ENCODE results near the gene ADAM12.

The ADAM12 gene

GRCh38 chr10:126157189-126157588 is 231.1 kb downstream of the ADAM12 start:
- Histone ChIP-seq H3K9me3 (no peaks in the 10 kb centered on the region), H3K27me3 (no peaks in the 10 kb centered on the region), H3K27ac (no peak overlapping the region), H3K36me3 (no peaks in the 10 kb centered on the region), H3K4me3 (ENCODE audit: low read depth in 1 of 2, low read length in 1 of 2) (no peak overlapping the region), H3K4me1 (ENCODE audit: control insufficient read depth in 1 of 2, insufficient read depth in 1 of 2, low read depth in 1 of 2, low read length in 1 of 2) (no peaks in the 10 kb centered on the region)
- no peak for TF ChIP-seq CTCF (IDR thresholded peaks at IDR 0.05)

- no peaks in the 10 kb centered on the region for H3K27me3 ChIP-seq
Measured at GRCh38 chr10:126156503-126156902, 231.8 kb downstream of the ADAM12 start.

GRCh38 chr10:126156012-126156411 is 232.3 kb downstream of the ADAM12 start:
- Histone ChIP-seq H3K4me3 (ENCODE audit: low read depth in 1 of 2, low read length in 1 of 2) (no peak overlapping the region), H3K27me3 (no peaks in the 10 kb centered on the region), H3K36me3 (no peaks in the 10 kb centered on the region), H3K27ac (no peak overlapping the region), H3K9me3 (no peaks in the 10 kb centered on the region), H3K4me1 (ENCODE audit: control insufficient read depth in 1 of 2, insufficient read depth in 1 of 2, low read depth in 1 of 2, low read length in 1 of 2) (no peaks in the 10 kb centered on the region)
- TF ChIP-seq CTCF (IDR thresholded peaks at IDR 0.05): no peak

More at GRCh38 chr10:126156503-126156902, 231.8 kb downstream of the ADAM12 start:
- Histone ChIP-seq H3K4me3 (ENCODE audit: low read depth in 1 of 2, low read length in 1 of 2) (no peak overlapping the region), H3K4me1 (ENCODE audit: control insufficient read depth in 1 of 2, insufficient read depth in 1 of 2, low read depth in 1 of 2, low read length in 1 of 2) (no peaks in the 10 kb centered on the region), H3K36me3 (no peaks in the 10 kb centered on the region), H3K9me3 (no peaks in the 10 kb centered on the region), H3K27ac (no peak overlapping the region)
- no peak for TF ChIP-seq CTCF (IDR thresholded peaks at IDR 0.05)

- Histone ChIP-seq H3K9me3 (no peaks in the 10 kb centered on the region), H3K4me3 (ENCODE audit: low read depth in 1 of 2, low read length in 1 of 2) (no peak overlapping the region), H3K36me3 (no peaks in the 10 kb centered on the region), H3K27ac (no peak overlapping the region), H3K27me3 (no peaks in the 10 kb centered on the region), H3K4me1 (ENCODE audit: control insufficient read depth in 1 of 2, insufficient read depth in 1 of 2, low read depth in 1 of 2, low read length in 1 of 2) (no peaks in the 10 kb centered on the region)
- no peak for TF ChIP-seq CTCF (IDR thresholded peaks at IDR 0.05)
Measured at GRCh38 chr10:126155528-126155927, 232.7 kb downstream of the ADAM12 start.

- TF ChIP-seq CTCF (IDR thresholded peaks at IDR 0.05): no peak
- no peaks in the 10 kb centered on the region for H3K4me1 ChIP-seq (ENCODE audit: control insufficient read depth in 1 of 2, insufficient read depth in 1 of 2, low read depth in 1 of 2, low read length in 1 of 2)
Measured at GRCh38 chr10:126153711-126154628, 234.3 kb downstream of the ADAM12 start.

More at GRCh38 chr10:126153711-126154628, 234.3 kb downstream of the ADAM12 start:
- no peaks in the 10 kb centered on the region for H3K27me3 ChIP-seq
- H3K4me3 ChIP-seq (ENCODE audit: low read depth in 1 of 2, low read length in 1 of 2): no peak overlapping the region
- H3K27ac ChIP-seq: no peak overlapping the region
- H3K36me3 ChIP-seq: no peaks in the 10 kb centered on the region
- H3K9me3 ChIP-seq: no peaks in the 10 kb centered on the region

Data from neutrophil (primary cell).